Measurements from ENCODE around the gene CTNNA3.
"Not testable (repeated sequence)": the region's sequence is repeated elsewhere in the genome, so short reads cannot be mapped to it uniquely, and the experiment has no call there.

The CTNNA3 gene

DNA sequence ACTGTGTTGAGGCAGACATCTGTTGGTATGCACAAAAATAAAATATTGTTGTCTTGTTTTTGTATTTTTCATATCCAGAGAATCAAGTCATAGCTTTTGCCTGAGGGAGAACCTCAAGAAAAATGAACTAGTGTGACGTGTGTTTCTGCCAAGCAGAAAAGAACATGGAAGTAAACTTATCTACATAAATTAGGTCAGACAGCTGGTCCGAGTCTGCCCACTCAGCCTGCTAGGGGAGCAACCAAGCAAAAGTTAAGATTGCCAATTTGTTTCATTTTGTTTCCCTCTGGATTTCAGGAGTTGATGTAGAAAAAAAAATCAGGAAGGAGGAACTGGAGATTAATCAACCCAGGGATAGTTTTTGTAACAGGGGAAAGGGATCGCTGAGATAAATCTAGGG is 1342.6 kb downstream of the CTNNA3 start:
- H3K4me3 ChIP-seq (replicated peaks in 1 of 2; ENCODE audit: low read depth in 2 of 2, low read length in 2 of 2): no peak overlapping the region
- no peak for DNase-seq (ENCODE audit: low read depth in 2 of 2)
- TF ChIP-seq, protein P1, sequence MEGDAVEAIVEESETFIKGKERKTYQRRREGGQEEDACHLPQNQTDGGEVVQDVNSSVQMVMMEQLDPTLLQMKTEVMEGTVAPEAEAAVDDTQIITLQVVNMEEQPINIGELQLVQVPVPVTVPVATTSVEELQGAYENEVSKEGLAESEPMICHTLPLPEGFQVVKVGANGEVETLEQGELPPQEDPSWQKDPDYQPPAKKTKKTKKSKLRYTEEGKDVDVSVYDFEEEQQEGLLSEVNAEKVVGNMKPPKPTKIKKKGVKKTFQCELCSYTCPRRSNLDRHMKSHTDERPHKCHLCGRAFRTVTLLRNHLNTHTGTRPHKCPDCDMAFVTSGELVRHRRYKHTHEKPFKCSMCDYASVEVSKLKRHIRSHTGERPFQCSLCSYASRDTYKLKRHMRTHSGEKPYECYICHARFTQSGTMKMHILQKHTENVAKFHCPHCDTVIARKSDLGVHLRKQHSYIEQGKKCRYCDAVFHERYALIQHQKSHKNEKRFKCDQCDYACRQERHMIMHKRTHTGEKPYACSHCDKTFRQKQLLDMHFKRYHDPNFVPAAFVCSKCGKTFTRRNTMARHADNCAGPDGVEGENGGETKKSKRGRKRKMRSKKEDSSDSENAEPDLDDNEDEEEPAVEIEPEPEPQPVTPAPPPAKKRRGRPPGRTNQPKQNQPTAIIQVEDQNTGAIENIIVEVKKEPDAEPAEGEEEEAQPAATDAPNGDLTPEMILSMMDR (IDR thresholded peaks at IDR 0.05; ENCODE audit: low read depth, low read length): no peak

DNA sequence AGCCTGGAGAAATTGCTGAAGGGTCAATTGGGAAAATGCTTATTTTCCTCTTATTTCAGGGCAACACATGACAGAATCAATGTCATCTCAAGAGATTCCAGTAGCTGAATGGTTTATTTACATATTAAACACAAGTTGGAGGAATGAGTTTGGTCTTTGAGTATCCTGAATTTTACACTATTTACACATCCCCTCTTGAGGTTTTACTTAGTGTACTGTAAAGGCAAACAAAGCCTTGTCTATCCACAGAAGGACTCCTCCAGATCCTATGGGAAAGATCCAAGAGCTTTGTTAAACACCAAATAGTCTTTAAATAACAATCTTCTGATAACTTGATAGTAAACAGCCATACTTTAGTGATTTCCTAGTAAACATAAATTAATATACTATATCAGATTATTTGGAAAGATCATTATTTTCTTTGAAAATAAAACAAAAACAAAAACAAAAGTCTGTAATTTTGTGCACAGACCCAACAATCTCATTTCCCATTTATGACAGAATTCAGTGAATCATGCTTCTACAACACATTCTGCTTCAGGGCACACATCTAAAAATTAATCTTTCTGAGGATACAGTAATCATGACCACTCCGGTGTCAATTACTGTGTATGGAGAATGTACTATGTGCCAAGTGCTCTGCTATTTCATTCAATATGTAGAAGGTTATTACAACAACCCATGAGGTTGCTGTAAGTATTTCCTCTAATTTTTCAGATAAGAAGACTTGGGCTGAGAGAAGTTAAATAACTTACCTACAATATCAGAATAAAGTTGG is 1345.2 kb downstream of the CTNNA3 start:
- TF ChIP-seq, protein P1 (IDR thresholded peaks at IDR 0.05; ENCODE audit: low read depth, low read length): no peak
- DNase-seq (ENCODE audit: low read depth in 2 of 2): no peak
- no peak overlapping the region for H3K4me3 ChIP-seq (replicated peaks in 1 of 2; ENCODE audit: low read depth in 2 of 2, low read length in 2 of 2)

DNA sequence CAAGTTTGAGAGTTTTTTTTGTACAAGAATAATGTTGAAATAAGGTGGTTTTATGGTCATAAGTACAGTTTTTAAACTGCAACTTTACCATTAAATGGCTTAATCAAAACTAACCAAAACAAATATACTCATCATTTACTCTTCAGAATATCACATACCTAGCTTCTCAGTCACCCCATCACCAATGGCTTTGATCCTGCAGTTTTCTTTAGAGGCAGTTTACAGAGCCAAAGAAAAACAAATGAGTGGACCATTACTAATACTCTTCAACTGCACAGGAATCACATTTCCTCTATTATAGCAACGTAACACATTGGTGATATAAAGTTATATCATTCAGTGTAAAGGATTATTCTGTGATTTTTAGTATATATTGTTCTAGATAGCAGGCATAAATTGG is 1346.3 kb downstream of the CTNNA3 start:
- peak in 1 of 2 donors; percentile 78 for DNase-seq (ENCODE audit: low read depth in 2 of 2)
- TF ChIP-seq, protein P1 (IDR thresholded peaks at IDR 0.05; ENCODE audit: low read depth, low read length): no peak
- no peak overlapping the region for H3K4me3 ChIP-seq (replicated peaks in 1 of 2; ENCODE audit: low read depth in 2 of 2, low read length in 2 of 2)

DNA sequence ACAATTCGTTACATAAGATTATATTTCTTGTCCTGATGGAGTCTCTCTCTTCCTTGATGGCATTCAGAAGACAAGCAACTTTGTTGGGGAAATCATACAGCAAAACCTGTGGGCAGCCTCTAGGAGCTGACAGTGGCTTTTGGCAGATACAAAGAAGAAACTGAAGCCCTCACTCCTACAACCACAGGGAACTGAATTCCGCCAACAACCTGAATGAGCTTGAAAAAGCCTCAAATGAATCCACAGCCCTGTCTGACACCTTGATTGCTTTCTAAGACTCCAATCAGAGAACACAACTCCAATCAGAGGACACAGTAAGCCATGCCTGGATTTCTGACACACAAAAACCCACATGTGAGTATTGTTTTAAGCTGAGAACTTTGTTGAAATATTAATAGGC is 1346.9 kb downstream of the CTNNA3 start:
- no peak overlapping the region for H3K4me3 ChIP-seq (replicated peaks in 1 of 2; ENCODE audit: low read depth in 2 of 2, low read length in 2 of 2)
- TF ChIP-seq, protein P1 (IDR thresholded peaks at IDR 0.05; ENCODE audit: low read depth, low read length): no peak
- DNase-seq (ENCODE audit: low read depth in 2 of 2): no peak

DNA sequence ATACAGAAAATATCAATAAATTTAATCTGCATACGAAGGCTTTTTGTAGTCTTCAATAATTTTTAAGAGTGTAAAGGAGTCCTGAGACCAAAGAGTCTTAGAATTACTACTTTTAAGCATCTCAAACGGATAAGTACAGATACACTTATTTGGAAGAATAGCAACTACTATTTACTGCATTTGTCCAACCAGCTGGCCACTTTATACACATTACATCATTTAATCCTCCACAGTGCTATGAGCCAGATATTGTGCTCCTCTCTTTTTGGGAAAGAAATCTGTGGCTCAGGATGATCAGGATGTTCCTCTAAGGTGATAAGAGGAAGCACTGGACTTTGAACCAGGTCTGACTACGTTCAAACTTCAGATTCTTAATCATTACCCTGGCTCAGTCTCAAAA is 1358.8 kb downstream of the CTNNA3 start:
- no peak for DNase-seq (ENCODE audit: low read depth in 2 of 2)
- no peak overlapping the region for H3K4me3 ChIP-seq (replicated peaks in 1 of 2; ENCODE audit: low read depth in 2 of 2, low read length in 2 of 2)
- TF ChIP-seq, protein P1 (IDR thresholded peaks at IDR 0.05; ENCODE audit: low read depth, low read length): no peak

DNA sequence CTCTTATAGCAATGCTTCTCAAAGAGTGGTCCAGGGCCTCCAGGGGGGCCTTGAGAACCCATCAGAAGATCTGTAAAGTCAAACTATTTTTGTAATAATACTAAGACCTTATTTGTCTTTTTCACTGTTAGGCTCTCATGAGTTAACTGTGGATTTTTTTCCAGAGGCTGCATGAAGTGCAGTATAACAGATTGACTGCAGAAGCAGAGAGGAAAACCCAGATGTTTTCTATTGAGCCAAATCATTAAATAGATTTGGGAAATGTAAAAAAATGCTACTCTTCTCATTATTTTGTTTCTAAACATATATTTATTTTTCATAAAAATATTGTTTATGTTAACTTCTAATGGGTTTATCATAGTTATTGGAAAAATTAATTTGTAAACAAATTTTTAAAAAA is 1359.2 kb downstream of the CTNNA3 start:
- DNase-seq (ENCODE audit: low read depth in 2 of 2): no peak

DNA sequence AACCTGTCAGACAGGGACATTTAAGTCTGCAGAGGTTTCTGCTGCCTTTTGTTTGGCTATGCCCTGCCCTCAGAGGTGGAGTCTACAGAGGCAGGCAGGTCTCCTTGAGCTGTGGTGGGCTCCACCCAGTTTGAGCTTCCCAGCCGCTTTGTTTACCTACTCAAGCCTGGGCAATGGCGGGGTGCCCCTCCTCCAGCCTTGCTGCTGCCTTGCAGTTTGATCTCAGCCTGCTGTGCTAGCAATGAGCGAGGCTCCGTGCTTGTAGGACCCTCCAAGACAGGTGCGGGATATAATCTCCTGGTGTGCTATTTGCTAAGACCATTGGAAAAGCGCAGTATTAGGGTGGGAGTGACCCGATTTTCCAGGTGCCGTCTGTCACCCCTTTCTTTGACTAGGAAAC is 1360.2 kb downstream of the CTNNA3 start:
- H3K4me3 ChIP-seq (replicated peaks in 1 of 2; ENCODE audit: low read depth in 2 of 2, low read length in 2 of 2): not testable (repeated sequence)

More for the DNA sequence above, 1359.2 kb downstream of the CTNNA3 start:
- TF ChIP-seq, protein P1 (IDR thresholded peaks at IDR 0.05; ENCODE audit: low read depth, low read length): no peak
- no peak overlapping the region for H3K4me3 ChIP-seq (replicated peaks in 1 of 2; ENCODE audit: low read depth in 2 of 2, low read length in 2 of 2)

More for the DNA sequence above, 1360.2 kb downstream of the CTNNA3 start:
- not testable (repeated sequence) for DNase-seq (ENCODE audit: low read depth in 2 of 2)
